Neural cell (in vitro differentiated cells): ENCODE measurements around the gene PHOSPHO1. TPM values are rescaled to one million over a fixed set of nuclear protein-coding genes. Genes with fewer than 3 reads are reported as not detected.
"Not testable (repeated sequence)": the region's sequence is repeated elsewhere in the genome, so short reads cannot be mapped to it uniquely, and the experiment has no call there.

Source experiments
- H2AFZ ChIP-seq: fragments of 200-600, 300-800 bp; sonication (generic), shearing (Covaris generic); 2 replicates; pipeline ENCODE4 v1.6.0; 2014; ENCODE audit warnings: low read depth, mild to moderate bottlenecking, antibody characterized with exemption, low read length, moderate library complexity
- H3F3A ChIP-seq: fragments of 200-600 bp; shearing (Covaris generic); 2 replicates; pipeline ENCODE4 v1.6.1; 2016; ENCODE audit warnings: mild to moderate bottlenecking, moderate library complexity, mixed read lengths, antibody characterized with exemption, low read length; ENCODE audit not compliant: insufficient read depth, poor library complexity, severe bottlenecking
- H3K27ac ChIP-seq: fragments of 200-600, 300-800 bp; sonication (generic), shearing (Covaris generic); 2 replicates; pipeline ENCODE4 v1.5.1; 2014; ENCODE audit warnings: mild to moderate bottlenecking, low read length, moderate library complexity
- H3K27me3 ChIP-seq: fragments of 300-800, 200-600 bp; sonication (generic), shearing (Covaris generic); 2 replicates; pipeline ENCODE4 v1.6.0; 2014; ENCODE audit warnings: mild to moderate bottlenecking, low read depth, low read length, moderate library complexity; ENCODE audit not compliant: insufficient read depth
- H3K36me3 ChIP-seq: fragments of 300-800, 200-600 bp; sonication (generic), shearing (Covaris generic); 2 replicates; pipeline ENCODE4 v1.5.1; 2014; ENCODE audit warnings: mild to moderate bottlenecking, antibody characterized with exemption, low read length, moderate library complexity; ENCODE audit not compliant: insufficient read depth
- H3K4me2 ChIP-seq: fragments of 300-800, 200-600 bp; sonication (generic), shearing (Covaris generic); 2 replicates; pipeline ENCODE4 v1.6.0; 2014; ENCODE audit warnings: mild to moderate bottlenecking, low read length
- H3K4me3 ChIP-seq: fragments of 300-800, 200-600 bp; sonication (generic), shearing (Covaris generic); 2 replicates; pipeline ENCODE4 v1.5.1; 2014; ENCODE audit warnings: mild to moderate bottlenecking, low read length, moderate library complexity
- H3K79me2 ChIP-seq: fragments of 200-600 bp; shearing (Covaris generic); replicated peaks from 2 replicates; pipeline ENCODE4 v1.6.0; 2014; ENCODE audit warnings: mild to moderate bottlenecking, low read length, moderate library complexity; ENCODE audit not compliant: insufficient read depth
- H3K9ac ChIP-seq: fragments of 300-800, 200-600 bp; sonication (generic), shearing (Covaris generic); 2 replicates; pipeline ENCODE4 v1.6.1; 2016; ENCODE audit warnings: mild to moderate bottlenecking, low read length, mixed read lengths
- H3K9me2 ChIP-seq: fragments of 200-600 bp; shearing (Covaris generic); 2 replicates; pipeline ENCODE4 v1.6.1; 2016; ENCODE audit warnings: mild to moderate bottlenecking, low read length, mixed read lengths; ENCODE audit not compliant: insufficient read depth
- H3K9me3 ChIP-seq: fragments of 200-600, 300-800 bp; sonication (generic), shearing (Covaris generic); 2 replicates; pipeline ENCODE4 v1.6.1; 2016; ENCODE audit warnings: mild to moderate bottlenecking, mixed run types, low read length, moderate library complexity, mixed read lengths
- H4K20me1 ChIP-seq: fragments of 200-600 bp; shearing (Covaris generic); 2 replicates; pipeline ENCODE4 v1.6.1; 2016; ENCODE audit warnings: mild to moderate bottlenecking, mixed run types; ENCODE audit not compliant: insufficient read depth
- EP300 ChIP-seq: fragments of 450-650 bp; conservative IDR thresholded peaks from 2 replicates; pipeline ENCODE4 v1.6.1; 2014; ENCODE audit warnings: antibody characterized with exemption, mild to moderate bottlenecking, moderate library complexity; ENCODE audit not compliant: poor library complexity, severe bottlenecking
- EZH2 ChIP-seq: fragments of 200-600, 300-800 bp; shearing (Covaris generic), sonication (generic); IDR thresholded peaks from 2 replicates; pipeline ENCODE4 v1.6.1; 2014; ENCODE audit warnings: antibody characterized with exemption, low read length, borderline replicate concordance, mild to moderate bottlenecking; ENCODE audit not compliant: insufficient read depth, poor library complexity, severe bottlenecking
- MXI1 ChIP-seq: fragments of 450-650 bp; conservative IDR thresholded peaks from 2 replicates; pipeline ENCODE4 v1.6.1; 2014; ENCODE audit warnings: antibody characterized with exemption, mild to moderate bottlenecking; ENCODE audit not compliant: poor library complexity, severe bottlenecking
- POLR2AphosphoS5 ChIP-seq: IDR thresholded peaks from 2 replicates; pipeline ENCODE4 v1.6.1; 2012
- RAD21 ChIP-seq: fragments of 450-650 bp; conservative IDR thresholded peaks from 2 replicates; pipeline ENCODE4 v1.6.1; 2014; ENCODE audit warnings: antibody characterized with exemption, mild to moderate bottlenecking, moderate library complexity
- SMC3 ChIP-seq: fragments of 450-650 bp; conservative IDR thresholded peaks from 2 replicates; pipeline ENCODE4 v1.6.1; 2014; ENCODE audit warnings: antibody characterized with exemption, mild to moderate bottlenecking, moderate library complexity; ENCODE audit not compliant: poor library complexity
- TAF1 ChIP-seq: IDR thresholded peaks from 2 replicates; pipeline ENCODE4 v1.6.1; 2012; ENCODE audit warnings: low read depth
- polyA plus RNA-seq: library from polyadenylated mRNA; depleted of rRNA; stranded (reverse); fragments of >200 nt; gene quantifications from 2 replicates; pipeline ENCODE4 v1.2.3, GENCODE V29; 2014
- TF ChIP-seq, protein P1 (sequence below): IDR thresholded peaks from 2 replicates; pipeline ENCODE4 v1.6.1; 2012; ENCODE audit warnings: borderline replicate concordance
- TF ChIP-seq, protein P2 (sequence below): fragments of 450-650 bp; IDR thresholded peaks from 2 replicates; pipeline ENCODE4 v1.5.1; 2014; ENCODE audit warnings: antibody characterized with exemption, mild to moderate bottlenecking, moderate library complexity; ENCODE audit not compliant: poor library complexity, severe bottlenecking

The PHOSPHO1 gene
- polyA plus RNA-seq, 1 donor from 2014 or later, result not detected

DNA sequence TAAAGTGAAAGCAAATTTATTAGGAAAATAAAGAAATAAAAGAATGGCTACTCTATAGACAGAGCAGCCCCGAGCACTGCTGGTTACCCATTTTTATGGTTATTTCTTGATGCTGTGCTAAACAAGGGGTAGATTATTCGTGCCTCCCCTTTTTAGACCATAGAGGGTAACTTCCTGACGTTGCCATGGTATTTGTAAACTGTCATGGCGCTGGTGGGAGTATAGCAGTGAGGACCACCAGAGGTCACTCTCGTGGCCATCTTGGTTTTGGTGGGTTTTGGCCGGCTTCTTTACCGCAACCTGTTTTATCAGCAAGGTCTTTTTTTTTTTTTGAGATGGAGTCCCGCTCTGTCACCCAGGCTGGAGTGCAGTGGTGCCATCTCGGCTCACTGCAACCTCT is 31.0 kb upstream of the PHOSPHO1 start:
- not testable (repeated sequence) for H3K27ac ChIP-seq, H2AFZ ChIP-seq

DNA sequence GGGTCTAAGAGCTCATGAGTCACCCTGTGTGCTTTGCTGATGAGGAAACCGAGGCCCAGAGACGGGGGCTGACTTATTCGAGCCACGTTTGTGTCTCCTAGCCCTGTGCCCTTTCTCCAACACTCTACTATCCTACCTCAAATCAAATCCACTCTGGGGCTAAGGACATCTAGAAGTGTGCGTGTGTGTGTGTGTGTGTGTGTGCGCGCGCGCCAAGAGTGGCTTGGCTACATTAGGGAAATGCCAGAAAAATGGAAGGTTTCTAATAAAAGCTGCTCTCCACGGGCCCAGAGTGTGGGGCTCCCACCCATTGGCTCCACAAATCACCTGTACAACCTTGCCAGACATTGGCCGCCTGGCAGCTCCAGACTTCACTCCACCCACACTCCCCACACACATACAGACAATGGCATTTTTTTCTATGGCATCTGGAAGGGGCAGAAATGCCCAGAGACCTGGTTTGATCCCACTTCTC is 30.3 kb upstream of the PHOSPHO1 start:
- no peaks in the 10 kb centered on the region for H3K9me2 ChIP-seq
- no peaks in the 10 kb centered on the region for H3K9me3 ChIP-seq
- H3K27me3 ChIP-seq, result peaks cover 23% of the 10 kb centered on the region
- TF ChIP-seq MXI1, result no peak
- TF ChIP-seq RAD21, result no peak
- TF ChIP-seq EZH2, result no peak
- TF ChIP-seq, protein P1, sequence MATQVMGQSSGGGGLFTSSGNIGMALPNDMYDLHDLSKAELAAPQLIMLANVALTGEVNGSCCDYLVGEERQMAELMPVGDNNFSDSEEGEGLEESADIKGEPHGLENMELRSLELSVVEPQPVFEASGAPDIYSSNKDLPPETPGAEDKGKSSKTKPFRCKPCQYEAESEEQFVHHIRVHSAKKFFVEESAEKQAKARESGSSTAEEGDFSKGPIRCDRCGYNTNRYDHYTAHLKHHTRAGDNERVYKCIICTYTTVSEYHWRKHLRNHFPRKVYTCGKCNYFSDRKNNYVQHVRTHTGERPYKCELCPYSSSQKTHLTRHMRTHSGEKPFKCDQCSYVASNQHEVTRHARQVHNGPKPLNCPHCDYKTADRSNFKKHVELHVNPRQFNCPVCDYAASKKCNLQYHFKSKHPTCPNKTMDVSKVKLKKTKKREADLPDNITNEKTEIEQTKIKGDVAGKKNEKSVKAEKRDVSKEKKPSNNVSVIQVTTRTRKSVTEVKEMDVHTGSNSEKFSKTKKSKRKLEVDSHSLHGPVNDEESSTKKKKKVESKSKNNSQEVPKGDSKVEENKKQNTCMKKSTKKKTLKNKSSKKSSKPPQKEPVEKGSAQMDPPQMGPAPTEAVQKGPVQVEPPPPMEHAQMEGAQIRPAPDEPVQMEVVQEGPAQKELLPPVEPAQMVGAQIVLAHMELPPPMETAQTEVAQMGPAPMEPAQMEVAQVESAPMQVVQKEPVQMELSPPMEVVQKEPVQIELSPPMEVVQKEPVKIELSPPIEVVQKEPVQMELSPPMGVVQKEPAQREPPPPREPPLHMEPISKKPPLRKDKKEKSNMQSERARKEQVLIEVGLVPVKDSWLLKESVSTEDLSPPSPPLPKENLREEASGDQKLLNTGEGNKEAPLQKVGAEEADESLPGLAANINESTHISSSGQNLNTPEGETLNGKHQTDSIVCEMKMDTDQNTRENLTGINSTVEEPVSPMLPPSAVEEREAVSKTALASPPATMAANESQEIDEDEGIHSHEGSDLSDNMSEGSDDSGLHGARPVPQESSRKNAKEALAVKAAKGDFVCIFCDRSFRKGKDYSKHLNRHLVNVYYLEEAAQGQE, result no peak
- no peak for TF ChIP-seq POLR2AphosphoS5
- H2AFZ ChIP-seq, result no peak overlapping the region
- H3K4me2 ChIP-seq, result no peak overlapping the region
- H3K4me3 ChIP-seq, result peak overlapping the region; percentile 58
- no peak overlapping the region for H3K9ac ChIP-seq
- H3K36me3 ChIP-seq, result no peaks in the 10 kb centered on the region
- no peaks in the 10 kb centered on the region for H3K79me2 ChIP-seq
- no peaks in the 10 kb centered on the region for H3F3A ChIP-seq
- no peak overlapping the region for H3K27ac ChIP-seq
- H4K20me1 ChIP-seq, result no peaks in the 10 kb centered on the region

More for the DNA sequence above, 31.0 kb upstream of the PHOSPHO1 start:
- not testable (repeated sequence) for H3K9me2 ChIP-seq, H3F3A ChIP-seq, H3K4me2 ChIP-seq, H3K9me3 ChIP-seq, H3K79me2 ChIP-seq, H3K36me3 ChIP-seq, H3K9ac ChIP-seq, H4K20me1 ChIP-seq, H3K4me3 ChIP-seq
- peaks cover 23% of the 10 kb centered on the region for H3K27me3 ChIP-seq

GRCh38 chr17:49260011-49260816 is 29.6 kb upstream of the PHOSPHO1 start:
- no peaks in the 10 kb centered on the region for H3K9me3 ChIP-seq
- H3K27ac ChIP-seq, result no peak overlapping the region
- no peak for TF ChIP-seq EZH2
- TF ChIP-seq MXI1, result no peak
- TF ChIP-seq POLR2AphosphoS5, result no peak
- no peak for TF ChIP-seq TAF1
- TF ChIP-seq EP300, result no peak
- TF ChIP-seq SMC3, result no peak
- TF ChIP-seq RAD21, result no peak
- TF ChIP-seq, protein P2, sequence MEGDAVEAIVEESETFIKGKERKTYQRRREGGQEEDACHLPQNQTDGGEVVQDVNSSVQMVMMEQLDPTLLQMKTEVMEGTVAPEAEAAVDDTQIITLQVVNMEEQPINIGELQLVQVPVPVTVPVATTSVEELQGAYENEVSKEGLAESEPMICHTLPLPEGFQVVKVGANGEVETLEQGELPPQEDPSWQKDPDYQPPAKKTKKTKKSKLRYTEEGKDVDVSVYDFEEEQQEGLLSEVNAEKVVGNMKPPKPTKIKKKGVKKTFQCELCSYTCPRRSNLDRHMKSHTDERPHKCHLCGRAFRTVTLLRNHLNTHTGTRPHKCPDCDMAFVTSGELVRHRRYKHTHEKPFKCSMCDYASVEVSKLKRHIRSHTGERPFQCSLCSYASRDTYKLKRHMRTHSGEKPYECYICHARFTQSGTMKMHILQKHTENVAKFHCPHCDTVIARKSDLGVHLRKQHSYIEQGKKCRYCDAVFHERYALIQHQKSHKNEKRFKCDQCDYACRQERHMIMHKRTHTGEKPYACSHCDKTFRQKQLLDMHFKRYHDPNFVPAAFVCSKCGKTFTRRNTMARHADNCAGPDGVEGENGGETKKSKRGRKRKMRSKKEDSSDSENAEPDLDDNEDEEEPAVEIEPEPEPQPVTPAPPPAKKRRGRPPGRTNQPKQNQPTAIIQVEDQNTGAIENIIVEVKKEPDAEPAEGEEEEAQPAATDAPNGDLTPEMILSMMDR, result no peak
- TF ChIP-seq, protein P1, result no peak
- no peaks in the 10 kb centered on the region for H4K20me1 ChIP-seq
- H3K4me2 ChIP-seq, result no peak overlapping the region
- no peaks in the 10 kb centered on the region for H3K79me2 ChIP-seq
- no peak overlapping the region for H2AFZ ChIP-seq
- H3K36me3 ChIP-seq, result no peaks in the 10 kb centered on the region
- peak overlapping the region; percentile 9 for H3K9ac ChIP-seq
- H3K9me2 ChIP-seq, result no peaks in the 10 kb centered on the region
- peaks cover 23% of the 10 kb centered on the region for H3K27me3 ChIP-seq
- no peaks in the 10 kb centered on the region for H3F3A ChIP-seq
- peak overlapping the region; percentile 58 for H3K4me3 ChIP-seq
